HCT116 (cell line): ENCODE measurements around the gene NPFFR1. TPM values are rescaled to one million over a fixed set of nuclear protein-coding genes. Genes with fewer than 3 reads are reported as not detected.

Source experiments
- ATAC-seq: fragments of 200-7000 bp; cut with Tn5 transposase; 2 replicates; pipeline ENCODE4 v1.9.1; 2020; ENCODE audit warnings: mild to moderate bottlenecking, moderate library complexity
- BruUV-seq: library from RNA; stranded (reverse); fragments of 400-500 nt; replicated peaks from 2 replicates; lab custom pipeline; 2021; lab: Mats Ljungman, UMichigan
- CTCF ChIA-PET: fragments of 300-600 bp; sonication (Branson Sonifier 250); formaldehyde crosslinking; loops from one replicate; lab custom pipeline; 2021; ENCODE audit warnings: antibody characterized with exemption; lab: Charles Lee
- POLR2A ChIA-PET: fragments of 300-600, 350-600 bp; sonication (Branson Sonifier 250); formaldehyde crosslinking; loops from one replicate; lab custom pipeline; 2021; ENCODE audit warnings: antibody characterized with exemption; lab: Charles Lee
- RAD21 ChIA-PET, 2 experiments: fragments of 300-600 bp; sonication (Branson Sonifier 250); formaldehyde crosslinking; loops; one replicate each; lab custom pipeline; 2023; ENCODE audit warnings: low total read pairs in 2 of 2; ENCODE audit not compliant: uncharacterized antibody in 2 of 2, unreplicated experiment in 2 of 2, low non-redundant PET in 1 of 2; lab: Charles Lee
- DNase-seq: peaks from one replicate; pipeline ENCODE4 v3.0.0-alpha.2; 2010; ENCODE audit warnings: low read depth, low spot score
- H2AFZ ChIP-seq: fragments of 200-600 bp; shearing (Covaris generic), sonication (generic); 2 replicates; pipeline ENCODE4 v1.6.1; 2017; ENCODE audit warnings: low read depth, mixed run types, mixed read lengths, antibody characterized with exemption, low read length; ENCODE audit not compliant: poor library complexity, severe bottlenecking
- H3K27ac ChIP-seq: 2 replicates; pipeline ENCODE4 v1.5.1; 2012; ENCODE audit warnings: low read depth, low read length
- H3K27me3 ChIP-seq: fragments of 200-600 bp; sonication (generic); 2 replicates; pipeline ENCODE4 v1.6.1; 2016; ENCODE audit warnings: mixed run types, low read length, mixed read lengths; ENCODE audit not compliant: insufficient read depth
- H3K36me3 ChIP-seq, 2 experiments: fragments of 200-500 bp in 1 of 2; fragments of 200-600 bp in 1 of 2; sonication (Bioruptor generic) in 1 of 2; sonication (generic) in 1 of 2; 2 replicates each; pipeline versions ENCODE4 v1.5.1 to v1.6.1; 2014 to 2016; ENCODE audit warnings: low read length in 2 of 2, inconsistent platforms in 1 of 2, mixed read lengths in 1 of 2, mixed run types in 1 of 2; ENCODE audit not compliant: insufficient read depth in 2 of 2, control insufficient read depth in 1 of 2
- H3K4me1 ChIP-seq, 2 experiments: fragments of 200-600 bp in 1 of 2; sonication (generic) in 1 of 2; 2 replicates each; pipeline versions ENCODE4 v1.5.1 to v1.6.1; 2012 to 2017; ENCODE audit warnings: low read length in 2 of 2, inconsistent platforms in 1 of 2, mild to moderate bottlenecking in 1 of 2, mixed read lengths in 1 of 2, mixed run types in 1 of 2, moderate library complexity in 1 of 2; ENCODE audit not compliant: insufficient read depth in 2 of 2, control insufficient read depth in 1 of 2
- H3K4me2 ChIP-seq: fragments of 200-600 bp; sonication (generic); 2 replicates; pipeline ENCODE4 v1.6.1; 2017; ENCODE audit warnings: mixed run types, low read length, mixed read lengths
- H3K4me3 ChIP-seq, 2 experiments: fragments of 200-600 bp in 1 of 2; sonication (generic) in 1 of 2; replicated peaks in 1 of 2; 2 replicates each; pipeline ENCODE4 v1.5.1; 2011 to 2016; ENCODE audit warnings: low read length in 2 of 2, control low read depth in 1 of 2, low read depth in 1 of 2, mild to moderate bottlenecking in 1 of 2, mixed read lengths in 1 of 2, mixed run types in 1 of 2
- H3K79me2 ChIP-seq: fragments of 200-600 bp; sonication (generic); 2 replicates; pipeline ENCODE4 v1.6.1; 2017; ENCODE audit warnings: mild to moderate bottlenecking, mixed run types, low read length, moderate library complexity, mixed read lengths; ENCODE audit not compliant: insufficient read depth
- H3K9ac ChIP-seq: fragments of 200-600 bp; sonication (generic); 2 replicates; pipeline ENCODE4 v1.6.1; 2016; ENCODE audit warnings: low read length, mixed read lengths
- H3K9me2 ChIP-seq: fragments of 200-600 bp; sonication (generic), shearing (Covaris generic); 2 replicates; pipeline ENCODE4 v1.6.1; 2017; ENCODE audit warnings: mixed run types, mild to moderate bottlenecking, moderate library complexity; ENCODE audit not compliant: insufficient read depth
- H3K9me3 ChIP-seq, 2 experiments: fragments of 200-500 bp in 1 of 2; fragments of 200-600 bp in 1 of 2; sonication (Bioruptor generic) in 1 of 2; sonication (generic) in 1 of 2; 2 replicates each; pipeline ENCODE4 v1.6.1; 2014 to 2017; ENCODE audit warnings: low read length in 2 of 2, mixed read lengths in 2 of 2, inconsistent platforms in 1 of 2, low read depth in 1 of 2, mild to moderate bottlenecking in 1 of 2, mixed run types in 1 of 2, moderate library complexity in 1 of 2; ENCODE audit not compliant: control insufficient read depth in 1 of 2, insufficient read depth in 1 of 2
- H4K20me1 ChIP-seq: fragments of 200-600 bp; sonication (generic), shearing (Covaris generic); 2 replicates; pipeline ENCODE4 v1.6.1; 2017; ENCODE audit warnings: mixed run types, mild to moderate bottlenecking, moderate library complexity; ENCODE audit not compliant: insufficient read depth
- CBX3 ChIP-seq: IDR thresholded peaks from 2 replicates; pipeline ENCODE4 v1.6.1; 2012; ENCODE audit warnings: low read depth
- CEBPB ChIP-seq: IDR thresholded peaks from 2 replicates; pipeline ENCODE4 v1.6.1; 2012; ENCODE audit warnings: low read depth
- EGR1 ChIP-seq: IDR thresholded peaks from 2 replicates; pipeline ENCODE4 v1.6.1; 2012; ENCODE audit warnings: low read depth
- EZH2 ChIP-seq: fragments of 200-600 bp; sonication (generic); IDR thresholded peaks from 2 replicates; pipeline ENCODE4 v1.6.1; 2017; ENCODE audit warnings: antibody characterized with exemption, mixed run types
- EZH2phosphoT487 ChIP-seq: fragments of 200-600 bp; IDR thresholded peaks from 2 replicates; pipeline ENCODE4 v1.6.1; 2018; ENCODE audit warnings: antibody characterized with exemption, borderline replicate concordance
- POLR2A ChIP-seq: IDR thresholded peaks from 2 replicates; pipeline ENCODE4 v1.7.0; 2011; ENCODE audit warnings: borderline replicate concordance; ENCODE audit not compliant: insufficient read depth, insufficient read length; ENCODE audit errors: extremely low read depth
- SIN3A ChIP-seq: IDR thresholded peaks from 2 replicates; pipeline ENCODE4 v1.6.1; 2012; ENCODE audit warnings: low read depth
- SRF ChIP-seq: IDR thresholded peaks from 2 replicates; pipeline ENCODE4 v1.6.1; 2012; ENCODE audit warnings: low read depth
- TCF7L2 ChIP-seq: IDR thresholded peaks from 2 replicates; pipeline ENCODE4 v1.7.0; 2011; ENCODE audit warnings: borderline replicate concordance, inconsistent platforms; ENCODE audit not compliant: insufficient read depth, insufficient read length; ENCODE audit errors: extremely low read depth
- YY1 ChIP-seq: IDR thresholded peaks from 2 replicates; pipeline ENCODE4 v1.6.1; 2011; ENCODE audit warnings: low read length, low read depth, moderate library complexity, mild to moderate bottlenecking; ENCODE audit not compliant: insufficient replicate concordance; ENCODE audit errors: extremely low read depth
- ZNF274 ChIP-seq: fragments of 200-500 bp; sonication (Bioruptor generic); IDR thresholded peaks from 2 replicates; pipeline ENCODE4 v1.6.1; 2014; ENCODE audit warnings: mild to moderate bottlenecking, low read depth, low read length, inconsistent platforms
- intact Hi-C: fragments of 100-400 bp; cut with micrococcal nuclease; formaldehyde crosslinking; loops from 2 replicates; pipeline ENCODE4 v1.10.0; 2022
- total RNA-seq: library from RNA; stranded (reverse); gene quantifications from one replicate; pipeline ENCODE4 v1.2.1, GENCODE V29; 2021; ENCODE audit not compliant: unreplicated experiment
- TF ChIP-seq, protein P1 (sequence below): IDR thresholded peaks from 2 replicates; pipeline ENCODE4 v1.6.1; 2012
- TF ChIP-seq, protein P2 (sequence below): IDR thresholded peaks from 2 replicates; pipeline ENCODE4 v1.6.1; 2012; ENCODE audit warnings: low read depth

NPFFR1 gene
- total RNA-seq, 1 experiment from 2014 or later: 0.02 TPM

DNA sequence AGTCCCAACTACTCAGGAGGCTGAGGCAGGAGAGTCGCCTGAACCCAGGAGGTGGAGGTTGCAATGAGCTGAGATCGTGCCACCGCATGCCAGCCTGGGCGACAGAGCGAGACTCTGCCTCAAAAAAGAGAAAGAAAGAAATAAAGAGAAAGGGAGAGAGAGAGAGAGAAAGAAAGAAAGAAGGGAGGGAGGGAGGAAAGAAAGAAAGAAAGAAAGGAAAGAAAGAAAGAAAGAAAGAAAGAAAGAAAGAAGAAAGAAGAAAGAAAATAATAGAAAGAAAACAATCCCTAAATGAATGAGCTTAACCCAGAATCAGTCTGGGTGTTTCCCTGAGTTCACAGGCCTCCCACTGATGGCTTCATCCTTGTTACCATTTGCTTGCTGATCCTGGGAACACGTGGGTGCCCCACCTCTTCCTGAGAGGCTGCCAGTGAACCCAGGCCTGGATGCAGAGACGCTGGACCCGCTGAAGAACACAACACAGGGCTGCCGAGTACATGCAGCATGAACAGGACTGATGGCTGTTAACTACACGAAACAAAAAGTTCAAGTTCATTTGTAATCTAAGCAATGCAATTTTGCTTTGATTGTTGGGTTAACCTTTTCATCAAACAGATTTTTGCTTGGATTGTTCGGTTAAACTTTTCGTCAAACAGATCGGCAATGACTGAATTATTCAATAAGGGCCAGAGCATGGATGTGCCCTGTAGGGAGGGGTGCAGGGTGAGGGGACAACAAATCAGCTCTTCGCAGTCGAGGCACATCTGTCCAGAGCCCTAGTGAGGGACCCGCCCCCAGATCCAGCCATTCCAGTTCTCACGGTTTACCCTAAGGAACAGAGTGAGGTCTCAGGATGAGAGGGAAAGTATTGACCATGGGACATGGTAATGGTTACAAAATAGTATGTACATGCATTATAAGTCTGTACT, 11.5 kb downstream of the NPFFR1 start:
- H3K79me2 ChIP-seq: no peaks in the 10 kb centered on the region
- peak; percentile 60 for ATAC-seq
- POLR2A ChIA-PET: no interaction called here

DNA sequence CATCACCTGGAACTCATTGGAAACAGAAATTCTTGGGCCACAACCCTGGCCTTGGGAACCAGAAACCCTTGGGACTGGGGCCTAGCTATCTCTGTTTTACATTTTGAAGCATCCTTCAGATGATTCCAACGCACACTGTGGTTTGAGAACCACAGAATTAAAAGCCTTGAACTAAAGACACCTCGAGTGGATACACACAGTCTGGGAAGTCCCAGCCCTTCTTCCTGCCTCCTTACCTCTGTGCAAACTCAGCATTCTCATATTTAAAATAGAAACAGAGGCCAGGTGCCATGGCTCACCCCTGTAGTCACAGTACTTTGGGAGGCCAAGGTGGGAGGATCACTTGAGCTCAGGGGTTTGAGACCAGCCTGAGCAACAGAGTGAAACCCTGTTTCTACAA, 12.9 kb downstream of the NPFFR1 start:
- Histone ChIP-seq H3K27ac (no peak overlapping the region), H3K9ac (no peak overlapping the region), H3K4me1 (peaks cover 2 to 31% of the 10 kb centered on the region in 2 experiments; a peak in 3 of 4 replicates), H2AFZ (no peak overlapping the region), H3K9me3 (no peaks in the 10 kb centered on the region), H3K9me2 (no peaks in the 10 kb centered on the region), H3K79me2 (no peaks in the 10 kb centered on the region), H3K4me2 (no peak overlapping the region), H4K20me1 (no peaks in the 10 kb centered on the region), H3K4me3 (no peak overlapping the region), H3K27me3 (no peaks in the 10 kb centered on the region), H3K36me3 (no peaks in the 10 kb centered on the region)
- ChIA-PET CTCF (interaction anchor here (1.2 to 2.4 kb wide), 2 partner anchors 49 to 116 kb away, joined by 3 to 13 read pairs; no protein-coding TSS in a partner anchor), RAD21 (no interaction called here), POLR2A (no interaction called here)
- no TSS peak for BruUV-seq
- intact Hi-C loops: loop anchor here (5.0 kb wide), 1 partner anchor 61 kb away; no protein-coding TSS in a partner anchor
- ATAC-seq (no peak), DNase-seq (no peak)
- TF ChIP-seq, protein P1, sequence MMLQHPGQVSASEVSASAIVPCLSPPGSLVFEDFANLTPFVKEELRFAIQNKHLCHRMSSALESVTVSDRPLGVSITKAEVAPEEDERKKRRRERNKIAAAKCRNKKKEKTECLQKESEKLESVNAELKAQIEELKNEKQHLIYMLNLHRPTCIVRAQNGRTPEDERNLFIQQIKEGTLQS: no peak
- TF ChIP-seq, protein P2, sequence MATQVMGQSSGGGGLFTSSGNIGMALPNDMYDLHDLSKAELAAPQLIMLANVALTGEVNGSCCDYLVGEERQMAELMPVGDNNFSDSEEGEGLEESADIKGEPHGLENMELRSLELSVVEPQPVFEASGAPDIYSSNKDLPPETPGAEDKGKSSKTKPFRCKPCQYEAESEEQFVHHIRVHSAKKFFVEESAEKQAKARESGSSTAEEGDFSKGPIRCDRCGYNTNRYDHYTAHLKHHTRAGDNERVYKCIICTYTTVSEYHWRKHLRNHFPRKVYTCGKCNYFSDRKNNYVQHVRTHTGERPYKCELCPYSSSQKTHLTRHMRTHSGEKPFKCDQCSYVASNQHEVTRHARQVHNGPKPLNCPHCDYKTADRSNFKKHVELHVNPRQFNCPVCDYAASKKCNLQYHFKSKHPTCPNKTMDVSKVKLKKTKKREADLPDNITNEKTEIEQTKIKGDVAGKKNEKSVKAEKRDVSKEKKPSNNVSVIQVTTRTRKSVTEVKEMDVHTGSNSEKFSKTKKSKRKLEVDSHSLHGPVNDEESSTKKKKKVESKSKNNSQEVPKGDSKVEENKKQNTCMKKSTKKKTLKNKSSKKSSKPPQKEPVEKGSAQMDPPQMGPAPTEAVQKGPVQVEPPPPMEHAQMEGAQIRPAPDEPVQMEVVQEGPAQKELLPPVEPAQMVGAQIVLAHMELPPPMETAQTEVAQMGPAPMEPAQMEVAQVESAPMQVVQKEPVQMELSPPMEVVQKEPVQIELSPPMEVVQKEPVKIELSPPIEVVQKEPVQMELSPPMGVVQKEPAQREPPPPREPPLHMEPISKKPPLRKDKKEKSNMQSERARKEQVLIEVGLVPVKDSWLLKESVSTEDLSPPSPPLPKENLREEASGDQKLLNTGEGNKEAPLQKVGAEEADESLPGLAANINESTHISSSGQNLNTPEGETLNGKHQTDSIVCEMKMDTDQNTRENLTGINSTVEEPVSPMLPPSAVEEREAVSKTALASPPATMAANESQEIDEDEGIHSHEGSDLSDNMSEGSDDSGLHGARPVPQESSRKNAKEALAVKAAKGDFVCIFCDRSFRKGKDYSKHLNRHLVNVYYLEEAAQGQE: no peak
- TF ChIP-seq SRF (no peak), POLR2A (no peak), EZH2phosphoT487 (no peak), ZNF274 (no peak), EGR1 (no peak), CBX3 (no peak), TCF7L2 (no peak), CEBPB (no peak), YY1 (no peak)

More for the DNA sequence above, 11.5 kb downstream of the NPFFR1 start:
- ChIA-PET CTCF (interaction anchor here (1.0 to 2.4 kb wide), 10 partner anchors 8 to 115 kb away, joined by 3 to 13 read pairs (median 6); no protein-coding TSS in a partner anchor), RAD21 (interaction anchor here (0.6 to 0.9 kb wide), 4 partner anchors 16 to 92 kb away, joined by 3 to 4 read pairs (median 3); no protein-coding TSS in a partner anchor)
- H3K9ac ChIP-seq: no peak overlapping the region
- no peak for DNase-seq
- BruUV-seq: no TSS peak
- H4K20me1 ChIP-seq: no peaks in the 10 kb centered on the region
- H3K4me2 ChIP-seq: peak overlapping the region; percentile 38
- H3K9me2 ChIP-seq: no peaks in the 10 kb centered on the region
- TF ChIP-seq SIN3A (no peak), EZH2 (no peak), TCF7L2 (no peak)
- H3K27me3 ChIP-seq: no peaks in the 10 kb centered on the region
- H3K9me3 ChIP-seq: no peaks in the 10 kb centered on the region
- H3K27ac ChIP-seq: no peak overlapping the region
- no peak overlapping the region for H3K4me3 ChIP-seq
- intact Hi-C loops: loop anchor here (5.0 kb wide), 1 partner anchor 60 kb away; no protein-coding TSS in a partner anchor
- peak overlapping the region; percentile 55 for H2AFZ ChIP-seq
- peaks cover 2 to 23% of the 10 kb centered on the region in 2 experiments; a peak in 3 of 4 replicates for H3K4me1 ChIP-seq
- H3K36me3 ChIP-seq: no peaks in the 10 kb centered on the region
